IPS DF 19.7 (cell line): ENCODE measurements around the gene ALS2CL.

Experiments
- DNase-seq: peaks from one replicate; pipeline ENCODE4 v3.0.0-alpha.2; 2013; ENCODE audit warnings: low read depth, low spot score

Gene ALS2CL

DNA sequence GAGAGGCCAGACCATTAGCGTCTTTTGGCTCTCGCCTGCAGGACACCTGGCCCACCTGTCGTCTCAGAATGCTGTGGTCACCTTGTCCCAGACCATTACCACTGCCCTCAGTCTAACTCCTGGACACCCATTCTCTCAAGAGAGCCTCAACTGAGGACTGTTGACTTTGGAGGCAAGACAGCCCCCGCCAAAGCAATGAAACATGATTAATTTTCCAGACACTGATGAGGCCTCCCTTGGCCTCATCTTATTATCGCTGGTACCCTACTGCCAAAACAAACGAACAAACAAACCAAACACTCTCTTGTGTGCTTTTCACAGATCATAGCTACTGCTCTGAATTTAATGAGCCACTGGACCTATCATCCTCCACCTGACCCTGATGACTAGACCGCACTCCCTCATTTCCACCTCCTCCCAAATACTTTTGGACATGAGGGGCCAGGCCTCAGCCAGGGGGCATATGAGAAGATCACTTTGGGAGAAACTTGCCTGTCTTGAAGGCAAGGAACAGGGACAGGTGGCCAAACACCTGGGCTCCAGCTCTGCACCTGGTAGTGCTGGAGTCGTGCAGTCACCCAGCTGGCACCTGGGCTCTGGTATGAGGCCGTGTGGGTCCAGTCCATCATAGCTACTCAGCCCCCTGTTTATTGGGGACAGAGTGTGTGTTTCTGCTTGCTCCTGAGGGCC is 27.6 kb downstream of the ALS2CL start:
- no peak for DNase-seq

DNA sequence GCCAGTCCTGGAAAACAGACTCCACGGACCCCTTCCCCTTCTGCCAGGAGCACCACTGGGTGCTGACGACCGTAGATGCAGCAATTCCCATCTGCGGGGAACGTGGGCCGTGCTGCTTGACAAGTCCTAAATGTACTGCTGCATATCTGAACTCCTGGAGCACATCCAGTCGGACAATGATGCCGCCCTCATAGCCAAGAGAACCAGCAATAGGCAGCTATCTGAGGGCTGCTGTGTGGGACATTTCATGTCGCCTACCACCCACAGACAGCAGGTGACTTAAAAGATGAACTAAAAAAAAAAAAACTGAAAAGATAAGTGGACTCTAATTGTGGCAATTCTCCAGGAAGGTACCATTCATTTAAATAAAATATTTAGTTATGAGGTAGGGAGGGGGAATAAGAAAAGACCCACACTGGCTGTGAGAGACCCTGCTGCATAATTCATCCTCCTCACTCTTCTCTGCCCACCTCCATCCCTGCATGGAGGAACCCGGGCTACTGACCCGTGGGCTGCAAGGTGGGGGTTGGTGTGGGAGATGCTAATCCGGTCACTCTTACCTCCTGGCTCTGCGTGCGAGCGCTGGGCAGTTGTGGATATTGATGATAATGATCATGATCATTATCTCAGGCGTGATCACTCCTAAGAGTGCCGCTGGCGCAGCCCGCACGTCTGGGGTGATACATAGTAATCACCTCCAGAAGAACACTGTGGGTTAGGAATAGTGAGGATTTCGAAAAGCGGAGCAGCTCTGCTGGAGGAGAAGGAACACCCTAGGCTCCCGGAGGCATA is 28.3 kb downstream of the ALS2CL start:
- DNase-seq = no peak

DNA sequence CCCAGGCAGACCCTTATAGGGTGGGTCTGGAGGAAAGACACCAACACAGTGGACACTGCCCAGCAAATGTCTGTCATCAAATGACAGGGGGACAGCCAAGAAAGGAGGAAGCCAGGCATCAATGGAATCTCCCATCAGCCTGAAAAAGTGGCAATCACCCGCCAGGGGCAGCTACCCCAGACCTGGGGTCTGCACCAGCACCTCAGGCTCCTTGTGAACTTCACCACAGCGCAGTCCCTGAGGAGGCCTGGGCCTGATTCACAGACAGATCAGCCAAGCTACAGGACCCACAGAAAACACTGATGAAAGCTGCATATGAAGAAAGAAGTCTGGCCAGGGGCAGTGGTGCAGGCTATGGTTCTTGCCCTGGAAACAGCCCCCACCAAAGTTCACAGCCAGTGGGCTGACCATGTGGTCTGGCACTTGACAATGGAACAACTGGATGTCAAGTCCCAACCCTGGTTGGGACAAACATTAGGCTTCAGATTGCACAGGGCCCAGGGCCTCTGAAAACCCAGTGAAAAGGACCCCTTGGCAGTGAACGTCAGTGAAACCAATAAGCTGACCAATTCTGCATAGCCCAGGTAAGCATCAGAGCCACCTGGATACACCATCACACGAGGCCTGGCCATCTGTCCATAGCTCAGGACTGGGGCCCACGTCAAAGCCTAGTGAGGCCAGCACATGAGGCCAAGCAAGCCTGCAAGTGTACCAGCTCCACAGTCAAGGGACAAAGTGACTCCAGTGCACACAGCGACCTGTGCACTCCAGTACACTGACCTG is 29.1 kb downstream of the ALS2CL start:
- no peak for DNase-seq

DNA sequence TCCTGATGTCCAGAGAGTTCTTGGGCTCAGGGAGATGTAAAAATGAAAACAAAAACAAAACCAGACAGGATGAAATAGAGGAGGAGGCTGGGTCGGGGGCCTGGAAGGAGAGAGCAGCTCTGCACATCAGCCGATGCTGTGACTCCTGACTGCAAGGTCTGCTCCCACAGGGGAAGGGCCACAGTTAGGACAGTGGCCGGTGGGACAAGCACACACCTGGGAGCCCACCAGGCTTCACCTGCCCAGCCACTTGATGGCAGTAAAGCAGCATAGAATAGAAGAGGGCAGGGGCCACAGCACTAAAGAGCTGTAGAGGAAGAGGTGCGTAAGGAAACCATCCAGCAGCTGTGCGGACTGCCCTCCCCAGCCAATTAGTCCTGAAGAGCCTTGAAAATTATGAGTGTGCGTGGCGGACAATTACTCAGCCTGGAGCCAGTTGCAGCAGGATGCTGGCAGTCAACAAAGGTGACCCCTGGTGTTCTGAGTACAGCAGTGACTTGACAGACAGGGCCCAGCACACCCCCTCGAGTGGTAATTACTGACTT is 29.8 kb downstream of the ALS2CL start:
- no peak for DNase-seq

DNA sequence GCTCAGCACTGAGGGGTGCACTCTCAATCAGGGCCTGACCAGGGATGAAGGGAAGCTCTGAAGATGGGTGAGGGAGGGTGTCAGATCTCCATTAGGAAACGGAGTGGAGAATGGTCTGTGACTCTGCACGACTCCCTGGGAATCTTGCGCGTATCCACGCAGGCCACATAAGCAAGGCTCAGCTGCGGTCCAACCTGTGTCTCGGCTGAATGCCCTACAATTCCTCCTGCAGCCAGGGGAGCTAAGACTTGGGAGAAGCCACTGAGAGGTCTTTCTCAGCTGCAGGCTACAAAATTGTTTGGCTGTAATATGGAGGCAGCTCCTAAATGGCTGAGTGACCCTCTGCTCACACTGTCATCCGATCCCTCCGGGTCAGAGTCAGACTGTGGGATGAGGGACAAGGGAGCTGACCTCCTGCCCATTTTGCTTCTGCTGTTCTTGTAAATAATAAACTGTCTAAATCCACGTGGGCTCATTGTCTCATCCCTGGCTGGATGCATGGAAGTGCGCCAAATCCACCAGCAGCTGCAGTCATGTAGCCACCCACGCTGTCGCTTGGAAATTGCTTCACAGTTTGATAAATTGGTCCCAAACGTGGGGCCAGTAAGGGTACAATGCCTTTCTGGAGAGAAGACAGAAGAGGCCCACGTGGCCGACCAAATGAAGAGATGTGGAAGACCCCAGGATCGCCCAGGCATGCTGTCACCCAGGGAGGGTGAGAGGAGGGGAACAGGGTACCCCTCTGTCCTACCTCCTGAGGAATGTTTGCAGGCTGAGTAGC is 30.5 kb downstream of the ALS2CL start:
- DNase-seq = no peak

DNA sequence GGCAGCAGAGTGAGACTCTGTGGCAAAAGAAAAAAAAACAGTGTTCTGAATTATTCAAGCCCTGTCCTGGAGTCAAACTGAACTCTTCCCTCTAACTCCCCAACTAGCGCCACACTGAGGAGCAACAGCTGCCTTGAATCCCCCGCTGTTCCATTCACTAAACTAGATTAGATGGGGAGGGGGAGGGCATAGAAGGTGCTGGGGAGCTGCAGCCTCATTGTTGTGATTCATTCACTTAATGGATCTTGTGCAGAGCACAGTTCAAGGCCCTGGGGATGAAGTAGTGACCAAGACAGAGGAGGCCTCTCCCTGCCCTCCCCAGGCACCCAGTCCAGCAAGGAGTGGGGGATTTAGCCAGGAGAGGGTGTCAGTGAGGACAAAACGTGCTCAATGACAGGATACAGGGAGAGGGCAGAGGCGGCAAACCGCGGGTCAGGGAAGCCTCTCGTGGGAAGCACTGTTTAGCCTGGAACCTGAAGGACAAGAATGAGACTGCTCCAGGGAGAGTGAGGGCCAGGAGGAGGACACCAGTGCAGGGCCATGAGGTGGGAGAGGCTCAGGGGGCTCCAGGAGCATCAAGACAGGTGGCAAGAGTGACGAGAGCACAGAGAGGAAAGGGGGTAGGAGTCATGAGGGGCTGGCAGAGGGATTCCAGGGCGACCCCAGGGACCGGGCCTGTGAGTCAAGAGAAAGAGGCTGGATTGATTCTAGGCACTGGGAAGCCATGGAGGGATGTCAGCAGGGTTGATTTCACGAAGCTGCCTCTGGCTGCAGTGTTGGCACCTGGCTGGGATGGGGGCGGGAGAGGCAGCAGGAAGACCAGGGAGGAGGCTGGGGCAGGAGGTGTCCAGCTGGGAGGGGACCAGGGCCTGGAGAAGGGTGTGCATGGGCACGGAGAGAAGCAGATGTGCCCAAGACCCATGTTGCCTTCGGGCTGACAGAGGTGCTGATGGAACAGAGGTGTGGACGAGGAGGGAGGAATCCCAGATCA is 31.4 kb downstream of the ALS2CL start:
- DNase-seq = no peak

DNA sequence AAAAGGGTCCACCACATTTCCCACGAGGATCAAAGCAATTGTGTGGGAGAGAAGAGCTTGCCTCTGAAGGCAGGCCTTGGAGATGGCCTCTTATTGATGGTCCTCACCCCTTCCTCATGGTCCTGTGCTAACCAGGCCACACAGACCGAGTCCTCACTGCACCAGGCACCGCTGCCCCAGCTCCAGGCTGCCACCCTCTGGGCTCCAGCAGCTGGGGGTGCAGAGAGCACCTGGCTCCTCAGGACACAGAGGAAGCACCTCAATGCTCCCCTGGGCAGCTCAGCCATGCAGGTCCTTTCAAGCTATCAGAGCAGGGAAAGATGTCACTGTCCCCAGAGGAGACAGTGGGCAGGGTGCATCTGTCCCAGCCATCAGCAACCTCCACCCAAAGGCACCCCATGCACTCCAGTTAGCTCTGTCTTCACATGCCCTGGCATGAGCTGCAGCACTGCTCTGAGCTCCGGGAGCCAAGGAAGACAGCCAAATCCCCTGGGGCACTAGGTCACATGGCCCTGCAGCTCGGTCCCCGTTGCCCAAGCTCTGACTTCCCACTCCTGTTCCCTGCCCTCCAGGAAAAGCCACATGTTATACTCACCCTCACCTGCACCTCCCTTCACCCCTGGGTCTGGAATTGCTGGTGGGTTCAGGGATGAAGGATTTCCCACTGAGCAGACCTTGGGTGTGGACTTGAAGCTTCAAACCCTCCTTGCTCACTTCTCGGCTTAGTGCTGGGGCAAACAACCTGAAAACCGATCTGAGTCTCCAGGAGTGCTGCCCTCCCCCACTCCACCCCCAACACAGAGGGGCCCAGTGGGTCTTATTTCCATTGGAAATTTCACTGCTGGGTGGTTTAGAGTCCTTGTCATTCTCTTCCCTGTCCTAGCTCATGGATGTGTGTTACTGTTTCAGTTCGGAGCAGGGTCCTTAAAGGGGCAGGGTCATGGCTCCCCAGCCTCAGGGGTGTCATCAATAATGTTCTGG is 32.6 kb downstream of the ALS2CL start:
- DNase-seq = no peak

DNA sequence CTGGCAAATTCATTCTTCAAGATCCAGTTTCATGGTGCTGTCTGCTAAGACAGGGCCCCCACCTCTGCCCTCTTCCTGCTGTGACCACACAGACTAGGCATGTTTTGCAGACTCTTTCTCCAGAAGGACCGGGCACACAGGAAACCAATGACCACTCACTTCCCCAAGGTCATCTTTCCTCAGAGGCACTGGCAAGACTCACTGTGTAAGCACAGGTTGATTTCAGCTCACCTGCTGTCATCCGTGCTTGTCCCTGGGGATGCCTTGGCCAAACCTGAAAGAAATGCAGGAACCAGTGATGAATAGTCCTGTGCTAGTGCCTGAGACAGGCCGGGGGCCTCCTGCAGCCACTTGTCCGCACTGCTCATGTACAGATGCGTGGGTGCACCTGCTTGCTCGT is 33.5 kb downstream of the ALS2CL start:
- DNase-seq = no peak

DNA sequence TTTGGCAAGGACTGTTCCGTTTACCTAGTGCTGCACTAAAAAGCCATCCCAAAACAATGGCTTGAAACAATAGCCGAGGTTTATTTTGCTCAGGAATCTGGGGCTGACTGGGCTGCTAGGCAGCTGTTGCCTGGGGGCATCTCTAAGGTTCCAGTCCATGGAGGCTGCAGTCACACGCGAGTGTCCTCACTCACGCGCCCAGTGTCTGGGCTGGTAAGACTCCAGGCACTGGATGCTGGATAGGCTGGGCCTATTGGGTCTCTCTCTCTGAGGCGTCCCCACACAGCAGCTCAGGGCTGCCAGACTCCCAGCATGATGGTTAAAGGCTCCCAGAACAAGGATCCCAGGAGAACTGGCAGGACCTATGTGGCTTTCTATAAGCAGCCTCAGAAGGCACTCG is 34.2 kb downstream of the ALS2CL start:
- no peak for DNase-seq

DNA sequence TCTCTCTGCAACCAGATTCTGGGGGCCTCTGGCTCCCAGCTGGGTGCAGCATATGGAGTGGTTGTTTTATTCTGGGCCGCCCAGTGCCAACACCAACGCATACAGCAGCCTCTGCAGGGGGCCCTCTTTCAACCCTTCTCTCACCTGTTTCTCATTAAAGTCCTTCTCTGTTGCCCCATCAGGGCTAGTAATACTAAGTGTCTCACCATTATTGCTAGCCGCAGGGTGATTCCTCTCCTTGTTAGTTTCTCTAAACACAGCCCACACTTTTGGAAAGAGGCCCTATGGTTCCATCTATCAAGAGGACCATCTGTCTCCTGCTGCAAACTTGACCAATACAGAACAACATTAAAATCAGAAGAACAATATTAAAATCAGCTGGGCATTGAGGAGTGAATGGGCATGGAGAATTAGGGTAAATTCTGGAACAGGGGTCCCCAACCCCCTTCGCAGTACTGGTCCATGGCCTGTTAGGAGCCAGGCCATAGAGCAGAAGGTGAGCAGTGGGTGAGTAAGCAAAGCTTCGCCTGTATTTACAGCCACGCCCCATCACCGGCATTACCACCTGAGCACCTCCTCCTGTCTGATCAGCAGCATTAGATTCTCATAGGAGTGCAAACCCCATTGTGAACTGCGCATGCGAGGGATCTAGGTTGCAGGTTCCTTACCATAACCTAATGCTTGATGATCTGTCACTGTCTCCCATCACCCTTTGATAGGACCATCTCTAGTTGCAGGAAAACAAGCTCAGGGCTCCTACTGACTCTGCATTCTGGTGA is 36.5 kb downstream of the ALS2CL start:
- no peak for DNase-seq

DNA sequence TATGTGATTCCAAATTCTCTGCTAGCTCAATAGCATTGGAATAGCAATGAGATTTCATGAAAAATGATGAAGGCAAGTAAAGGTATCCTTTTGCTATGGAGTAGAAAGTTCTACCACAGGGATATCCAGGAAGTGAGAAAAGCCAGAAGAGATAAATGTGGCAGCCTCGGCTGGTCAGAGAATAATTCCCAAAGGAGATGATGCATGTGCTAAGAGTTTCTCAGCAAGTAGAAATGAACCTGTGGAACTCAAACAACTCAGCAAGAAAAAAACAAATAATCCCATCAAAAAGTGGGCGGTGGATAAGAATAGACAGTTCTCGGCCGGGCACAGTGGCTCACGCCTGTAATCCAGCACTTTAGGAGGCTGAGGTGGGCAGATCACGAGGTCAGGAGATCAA is 38.2 kb downstream of the ALS2CL start:
- DNase-seq = no peak

DNA sequence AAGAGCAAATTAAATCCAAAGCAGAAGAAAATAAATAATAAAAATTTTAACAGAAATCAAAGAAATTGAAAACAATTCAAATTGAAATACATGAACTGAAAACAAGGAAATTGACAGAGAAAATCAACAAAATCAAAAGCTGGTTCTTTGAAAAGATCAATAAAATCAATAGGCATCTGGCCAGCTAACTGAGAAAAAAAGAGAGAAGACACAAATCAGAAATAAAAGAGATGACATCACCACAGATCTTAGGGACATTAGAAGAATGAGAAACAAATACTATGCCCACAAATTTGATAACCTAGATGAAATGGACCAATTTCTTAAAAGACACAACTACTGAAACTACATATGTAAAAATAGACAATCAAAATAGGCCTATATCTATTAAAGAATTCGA is 42.4 kb downstream of the ALS2CL start:
- no peak for DNase-seq

DNA sequence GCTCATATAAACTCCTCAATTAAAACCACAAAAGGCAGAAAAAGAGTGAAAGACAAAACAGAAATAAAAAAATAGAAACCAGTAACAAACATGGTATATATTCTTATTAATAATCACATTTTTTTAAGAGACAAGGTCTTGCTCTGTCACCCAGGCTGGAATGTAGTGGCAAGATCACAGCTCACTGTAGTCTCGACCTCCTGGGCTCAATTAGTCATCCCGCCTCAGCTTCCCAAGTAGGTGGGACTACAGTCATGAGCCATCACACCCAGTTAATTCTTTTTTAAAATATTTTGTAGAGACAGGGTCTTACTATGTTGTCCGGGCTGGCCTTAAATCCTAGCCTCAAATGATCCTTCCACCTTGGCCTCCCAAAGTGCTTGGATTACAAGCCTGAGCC is 44.0 kb downstream of the ALS2CL start:
- DNase-seq = no peak

DNA sequence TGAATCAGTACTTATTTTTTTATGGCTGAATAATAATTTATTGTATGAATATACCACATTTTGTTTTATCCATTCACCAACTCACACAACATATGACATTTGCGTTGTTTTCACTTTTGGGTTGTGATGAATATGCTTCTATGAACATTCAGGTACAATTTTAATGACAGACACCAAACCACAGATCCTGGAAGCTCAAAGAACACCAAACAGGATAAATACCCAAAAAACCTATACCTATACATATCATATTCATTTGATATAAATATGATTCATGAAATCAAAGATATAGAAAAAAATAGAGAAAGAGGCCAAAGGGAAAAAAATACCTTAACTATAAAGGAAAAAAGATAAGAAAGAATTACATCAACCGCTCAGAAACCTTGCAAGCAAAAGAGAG is 45.4 kb downstream of the ALS2CL start:
- no peak for DNase-seq

DNA sequence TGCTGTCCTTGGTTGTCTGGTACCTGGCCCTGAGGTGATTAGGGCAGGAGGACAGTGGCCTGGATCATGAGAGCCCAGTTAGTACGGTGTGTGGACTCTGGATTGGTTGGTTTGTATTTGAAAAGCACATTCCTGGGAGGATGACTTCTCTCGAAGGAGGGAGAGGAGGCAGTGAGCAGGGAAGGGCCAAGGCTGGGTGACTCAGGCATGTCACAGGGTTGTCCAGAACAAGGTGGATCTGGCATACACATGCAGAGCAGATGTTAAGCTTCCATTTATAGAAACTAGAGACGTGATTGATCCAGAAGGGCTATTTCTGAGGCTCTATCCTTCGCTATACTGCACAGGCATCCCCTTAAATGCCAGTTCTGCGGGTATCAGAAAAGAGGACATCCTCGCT is 46.8 kb downstream of the ALS2CL start:
- DNase-seq = no peak

DNA sequence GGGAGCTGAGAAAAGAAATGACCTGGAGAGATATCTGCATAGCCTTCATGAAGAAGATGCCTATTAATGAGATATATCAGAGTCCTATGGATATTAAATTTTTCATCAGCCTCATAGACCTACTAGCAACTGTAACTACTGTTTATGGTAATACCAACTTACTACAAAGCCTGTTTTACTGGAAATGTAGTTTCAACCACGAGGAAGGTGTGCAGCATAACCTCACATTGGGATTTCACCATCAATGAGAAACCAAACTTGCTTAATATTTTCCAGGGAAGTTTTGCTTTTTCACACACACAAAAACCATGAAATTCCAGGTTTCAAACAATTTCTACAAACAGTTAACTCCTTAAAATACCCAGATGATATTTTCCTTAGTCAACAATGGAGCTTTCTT is 49.8 kb downstream of the ALS2CL start:
- DNase-seq = no peak

DNA sequence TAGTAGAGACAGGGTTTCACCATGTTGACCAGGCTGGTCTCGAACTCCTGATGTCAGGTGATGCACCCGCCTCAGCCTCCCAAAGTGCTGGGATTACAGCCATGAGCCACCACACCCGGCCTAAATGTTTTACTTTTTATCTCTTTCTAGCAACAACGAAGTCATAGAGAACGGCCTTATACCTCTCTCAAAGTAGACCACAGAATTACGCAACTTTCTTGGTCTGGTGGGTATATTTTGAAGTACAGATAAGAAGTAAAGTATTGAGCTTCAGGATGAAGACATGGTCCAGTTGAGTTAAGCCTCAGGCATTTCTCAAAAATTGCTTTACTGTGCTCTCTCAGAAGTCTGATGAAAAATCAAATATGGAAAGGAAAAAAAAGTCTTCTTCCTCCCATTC is 50.5 kb downstream of the ALS2CL start:
- DNase-seq = no peak

DNA sequence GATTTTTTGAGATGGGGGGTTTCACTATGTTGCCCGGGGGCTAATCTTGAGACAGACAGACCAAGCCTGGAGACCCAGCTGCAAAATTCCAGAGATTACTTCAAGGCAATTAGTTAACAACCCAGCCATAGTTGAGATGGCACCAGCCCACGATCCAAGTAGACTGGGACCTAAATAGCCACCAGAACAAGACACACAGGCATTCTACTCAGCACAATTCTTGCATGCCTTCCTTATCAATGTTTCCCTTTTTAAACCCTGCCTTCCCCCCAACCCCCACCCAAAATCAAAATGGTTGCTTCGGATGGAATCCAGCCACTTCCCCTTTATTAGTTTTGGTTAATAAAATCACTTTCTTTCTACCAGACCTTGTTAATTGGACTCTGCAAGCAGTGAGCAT is 52.6 kb downstream of the ALS2CL start:
- DNase-seq = no peak
